ENCODE data around the gene STK33.
"Not testable (repeated sequence)": the region's sequence is repeated elsewhere in the genome, so short reads cannot be mapped to it uniquely, and the experiment has no call there.

STK33 gene

GRCh38 chr11:8533332-8533731 lies 60.7 kb downstream of the STK33 start:
- DNase-seq = no peak

GRCh38 chr11:8532475-8532874 lies 61.6 kb downstream of the STK33 start:
- DNase-seq = no peak

GRCh38 chr11:8531982-8532381 lies 62.0 kb downstream of the STK33 start:
- no peak for DNase-seq

- no peak for DNase-seq
Observed at GRCh38 chr11:8531312-8531711, 62.7 kb downstream of the STK33 start.

- no peak for DNase-seq
Observed at GRCh38 chr11:8527939-8528338, 66.1 kb downstream of the STK33 start.

- no peak for DNase-seq
Observed at GRCh38 chr11:8523396-8523795, 70.6 kb downstream of the STK33 start.

GRCh38 chr11:8512547-8512946 lies 81.5 kb downstream of the STK33 start:
- no peak for DNase-seq

- no peak for DNase-seq
Observed at GRCh38 chr11:8503910-8504364, 90.1 kb downstream of the STK33 start.

GRCh38 chr11:8501836-8502235 lies 92.2 kb downstream of the STK33 start:
- no peak for DNase-seq

- DNase-seq = no peak
Observed at GRCh38 chr11:8488395-8488794, 105.6 kb downstream of the STK33 start.

- DNase-seq = no peak
Observed at GRCh38 chr11:8487261-8487660, 106.8 kb downstream of the STK33 start.

GRCh38 chr11:8484251-8484650 lies 109.8 kb downstream of the STK33 start:
- no peak for DNase-seq

- no peak for DNase-seq
Observed at GRCh38 chr11:8480858-8481257, 113.2 kb downstream of the STK33 start.

GRCh38 chr11:8477680-8478079 lies 116.3 kb downstream of the STK33 start:
- DNase-seq = no peak

GRCh38 chr11:8477151-8477550 lies 116.9 kb downstream of the STK33 start:
- DNase-seq = no peak

GRCh38 chr11:8467806-8468205 lies 126.2 kb downstream of the STK33 start:
- not testable (repeated sequence) for DNase-seq

GRCh38 chr11:8467356-8467755 lies 126.7 kb downstream of the STK33 start:
- not testable (repeated sequence) for DNase-seq

- not testable (repeated sequence) for DNase-seq
Observed at GRCh38 chr11:8466884-8467283, 127.1 kb downstream of the STK33 start.

GRCh38 chr11:8459711-8460399 lies 134.2 kb downstream of the STK33 start:
- no peak for DNase-seq

GRCh38 chr11:8442301-8442700 lies 151.7 kb downstream of the STK33 start:
- DNase-seq = no peak

GRCh38 chr11:8440649-8441048 lies 153.4 kb downstream of the STK33 start:
- DNase-seq = no peak

GRCh38 chr11:8429483-8429882 lies 164.5 kb downstream of the STK33 start:
- DNase-seq = no peak

- DNase-seq = no peak
Observed at GRCh38 chr11:8426076-8426475, 168.0 kb downstream of the STK33 start.

GRCh38 chr11:8415195-8415594 lies 178.8 kb downstream of the STK33 start:
- DNase-seq = no peak

Measured in activated gamma-delta T cell treated with Interleukin-2 at 50 U/mL for 16 hours (primary cell).